HG03378 (cell line): ENCODE measurements around the gene PTPN13.

Source experiments
- ATAC-seq: cut with Tn5 transposase; IDR thresholded peaks from one replicate; pipeline ENCODE4 v1.9.1; 2021; ENCODE audit warnings: mild to moderate bottlenecking, moderate library complexity; ENCODE audit not compliant: unreplicated experiment

The PTPN13 gene

DNA sequence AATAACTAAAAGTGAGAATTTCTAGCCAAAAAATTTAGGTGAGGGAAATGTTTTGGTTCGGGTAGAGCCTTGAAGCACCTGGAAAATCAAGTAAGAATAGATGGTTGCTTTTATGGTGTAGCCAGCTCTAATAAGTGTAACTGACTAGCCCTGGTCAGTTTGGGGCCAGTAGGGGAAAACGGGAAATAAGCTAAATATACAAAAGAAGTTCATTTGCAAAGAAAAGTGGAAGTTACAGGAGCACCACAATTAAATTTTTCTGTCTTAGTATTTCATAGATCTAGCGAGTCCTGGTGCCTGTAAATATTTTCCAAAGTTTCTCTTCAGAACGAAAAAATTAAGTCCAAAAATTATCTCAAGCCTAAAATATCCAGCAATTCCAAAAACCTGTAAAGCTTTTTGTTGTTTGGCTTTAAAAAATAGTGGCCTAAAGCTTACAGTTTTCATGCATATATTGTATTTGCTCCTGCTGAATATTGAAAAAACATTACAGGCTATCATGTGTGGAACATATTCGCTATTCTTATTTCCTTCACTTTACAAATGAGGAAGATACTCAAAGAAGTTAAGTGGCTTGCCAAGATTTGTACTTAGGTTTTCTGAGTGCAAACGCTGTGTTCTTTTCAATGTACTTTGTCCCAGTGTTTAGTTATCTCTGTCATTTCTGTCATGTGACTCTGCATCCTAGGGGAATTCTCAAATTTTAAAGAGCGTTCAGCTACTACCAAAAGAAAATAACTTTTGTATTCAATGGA lies 7.3 kb upstream of the PTPN13 start:
- no peak for ATAC-seq

DNA sequence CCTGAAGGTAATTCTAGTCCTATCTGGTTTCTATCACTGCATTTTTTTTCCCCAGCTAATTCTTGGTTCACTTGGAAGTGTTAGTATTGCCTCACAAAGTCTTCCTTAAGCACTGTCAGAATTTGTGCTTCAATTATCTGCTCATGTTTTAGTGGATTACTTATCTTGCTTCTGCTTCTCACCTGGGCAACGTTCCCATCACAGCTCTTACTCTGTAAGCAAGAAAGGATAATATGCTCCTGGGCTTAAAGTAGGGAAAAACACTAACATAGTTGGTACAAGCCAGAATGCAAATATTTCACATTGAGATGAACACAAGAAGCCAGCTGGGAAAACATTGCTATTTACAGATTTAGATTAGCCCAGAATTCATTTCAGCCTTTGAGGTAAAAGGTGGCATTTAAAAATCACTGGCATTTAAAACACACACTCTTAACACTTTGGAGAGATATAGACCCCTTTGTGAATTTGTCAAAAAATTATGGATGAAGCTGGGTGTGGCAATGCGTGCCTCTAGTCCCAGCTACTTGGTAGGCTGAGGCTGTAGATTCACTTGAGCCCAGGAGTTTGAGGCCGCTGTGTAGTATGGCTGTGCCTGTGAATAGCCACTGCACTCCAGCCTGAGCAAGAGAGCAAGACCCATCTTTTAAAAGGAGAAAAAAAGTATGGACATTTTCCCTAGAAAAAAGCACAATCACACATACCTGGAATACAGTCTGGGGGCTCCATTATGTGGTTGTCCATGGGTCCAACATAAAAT lies 6.6 kb upstream of the PTPN13 start:
- ATAC-seq: no peak

DNA sequence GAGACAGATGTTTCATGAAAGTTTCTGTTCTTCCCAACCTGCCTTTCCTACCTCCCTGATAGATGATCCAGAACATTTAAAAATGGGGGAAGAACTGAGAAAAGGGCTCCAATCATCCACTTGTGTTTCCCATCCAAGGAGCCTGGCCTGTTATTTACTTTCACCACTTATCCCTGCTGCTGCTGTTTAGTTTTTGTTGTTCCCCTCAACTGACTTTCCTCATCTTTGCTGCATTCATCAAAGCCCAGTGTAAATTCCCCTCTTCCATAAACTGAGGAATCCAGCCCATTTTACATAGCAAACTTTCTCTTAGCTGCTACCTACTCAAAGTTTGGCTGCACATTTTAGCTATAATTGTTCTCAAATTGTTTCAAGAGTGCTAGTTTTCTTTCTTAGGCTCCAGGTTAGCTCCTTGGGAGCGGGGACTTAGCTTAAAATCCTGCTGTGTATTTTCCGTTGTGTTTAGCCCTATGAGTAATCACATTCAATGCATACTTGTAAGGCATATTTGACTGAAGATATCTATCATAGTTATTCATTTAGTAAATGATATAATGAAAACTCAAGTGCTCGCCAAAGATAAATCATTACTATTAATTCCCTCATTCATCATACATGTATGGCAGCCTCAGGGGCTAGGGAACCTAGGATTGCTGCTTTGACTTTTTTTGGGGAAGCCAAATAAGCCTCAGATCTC lies 1.4 kb upstream of the PTPN13 start:
- no peak for ATAC-seq

DNA sequence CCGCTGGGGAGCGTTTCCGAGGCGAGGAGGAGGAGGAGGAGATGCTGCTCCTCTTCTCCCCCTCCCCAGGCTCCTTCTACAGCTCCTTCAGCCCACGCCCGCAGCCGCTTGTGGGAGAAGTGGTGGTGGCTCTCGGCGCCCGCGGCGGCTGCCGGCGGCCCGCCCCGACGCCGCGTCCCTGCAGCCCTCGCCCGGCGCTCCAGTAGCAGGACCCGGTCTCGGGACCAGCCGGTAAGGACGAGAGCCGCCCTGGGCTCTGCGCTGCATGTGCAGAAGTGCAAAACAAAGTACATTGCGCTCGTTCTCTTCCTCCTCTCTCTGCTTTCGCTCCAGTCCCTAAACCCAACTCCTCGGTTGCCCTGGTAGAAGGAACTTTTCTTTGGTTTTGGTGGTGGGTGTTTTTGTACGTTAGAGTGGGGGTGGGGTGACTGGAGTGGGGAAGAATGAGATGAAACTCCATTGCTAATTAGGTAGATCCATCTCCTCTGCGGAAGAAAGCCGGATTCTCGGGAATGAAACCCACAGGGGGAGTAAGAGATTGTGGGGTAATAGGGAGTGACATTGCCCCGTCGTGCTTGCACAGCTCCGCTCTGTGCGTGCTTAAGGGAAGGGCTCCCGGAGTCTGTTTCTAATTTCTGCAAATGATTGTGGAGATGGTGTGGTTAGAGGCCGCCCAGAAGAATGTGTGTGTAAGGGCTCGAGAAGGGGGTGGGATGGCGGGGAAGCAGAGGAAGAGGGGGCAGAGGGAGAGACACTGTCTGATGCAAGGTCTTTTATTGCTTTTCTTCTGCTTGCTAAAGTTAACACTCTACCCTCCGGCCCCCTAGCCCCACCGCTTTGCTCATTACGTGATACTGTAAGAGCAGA lies 677 bp downstream of the PTPN13 start:
- ATAC-seq: peak; percentile 10

DNA sequence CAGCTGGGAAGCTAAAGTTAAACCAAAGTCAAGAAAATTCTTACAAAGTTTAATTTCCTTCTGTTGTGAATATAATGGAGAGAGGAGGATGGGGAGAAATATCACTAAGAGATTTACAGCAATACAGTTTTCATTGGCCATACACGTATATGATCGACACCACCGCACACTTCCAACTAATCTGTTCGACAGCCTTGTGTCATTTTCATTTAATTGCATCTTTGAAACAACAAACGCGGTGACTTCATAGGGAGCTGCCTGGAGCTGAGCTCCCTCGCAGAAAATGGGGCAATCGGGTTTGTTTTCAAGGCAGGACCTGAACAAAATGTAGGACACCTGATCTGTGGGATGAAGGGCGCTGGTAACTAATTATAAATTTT lies 1.3 kb downstream of the PTPN13 start:
- no peak for ATAC-seq

DNA sequence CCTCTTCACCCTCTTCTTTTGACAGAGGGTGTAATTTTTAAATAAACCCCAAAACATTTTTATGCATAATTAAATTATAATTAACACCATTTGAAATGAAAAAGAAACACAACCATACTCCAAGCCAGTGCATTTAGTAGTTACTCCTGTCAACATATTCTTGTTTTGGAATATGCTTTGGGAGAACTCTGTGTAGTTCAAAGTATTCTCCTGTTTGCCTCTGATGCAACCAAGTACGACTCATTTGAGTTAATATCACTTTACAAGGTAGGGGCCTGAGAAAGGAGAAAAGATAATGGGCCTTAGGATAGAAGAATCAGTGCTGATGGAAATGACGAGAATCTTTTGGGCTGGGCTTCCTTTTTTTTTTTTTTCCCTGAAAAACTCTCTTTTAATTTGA lies 2.7 kb downstream of the PTPN13 start:
- ATAC-seq: no peak

DNA sequence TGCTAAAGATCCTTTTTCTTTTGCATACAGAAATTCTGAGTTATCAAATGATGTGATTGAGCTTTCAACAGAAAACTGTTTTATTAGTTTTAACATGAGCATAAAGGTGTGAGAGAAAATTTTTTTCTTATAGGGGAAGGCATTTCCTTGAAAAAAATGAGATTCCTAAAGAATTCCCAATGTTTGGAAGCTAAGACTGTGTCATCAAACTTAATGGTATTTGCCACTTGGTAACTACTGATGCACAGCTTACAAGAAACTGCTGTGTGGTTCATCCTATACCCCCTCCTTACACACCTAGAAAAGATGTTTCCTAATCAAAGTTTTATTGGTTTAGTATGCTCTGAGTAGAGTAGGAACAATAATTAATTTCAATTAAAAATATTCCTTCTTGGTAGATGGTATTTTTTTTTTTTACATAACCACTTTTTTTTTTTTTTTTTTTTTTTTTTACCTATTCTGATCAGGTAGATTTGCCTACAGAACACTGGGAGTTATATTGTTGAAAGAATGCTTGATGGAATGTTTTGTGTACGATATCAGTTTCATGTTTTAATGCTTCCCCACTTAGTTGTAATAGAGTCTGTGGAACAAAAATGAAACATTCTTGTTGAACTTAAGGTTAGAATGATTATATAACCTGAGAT lies 6.0 kb downstream of the PTPN13 start:
- ATAC-seq: no peak

DNA sequence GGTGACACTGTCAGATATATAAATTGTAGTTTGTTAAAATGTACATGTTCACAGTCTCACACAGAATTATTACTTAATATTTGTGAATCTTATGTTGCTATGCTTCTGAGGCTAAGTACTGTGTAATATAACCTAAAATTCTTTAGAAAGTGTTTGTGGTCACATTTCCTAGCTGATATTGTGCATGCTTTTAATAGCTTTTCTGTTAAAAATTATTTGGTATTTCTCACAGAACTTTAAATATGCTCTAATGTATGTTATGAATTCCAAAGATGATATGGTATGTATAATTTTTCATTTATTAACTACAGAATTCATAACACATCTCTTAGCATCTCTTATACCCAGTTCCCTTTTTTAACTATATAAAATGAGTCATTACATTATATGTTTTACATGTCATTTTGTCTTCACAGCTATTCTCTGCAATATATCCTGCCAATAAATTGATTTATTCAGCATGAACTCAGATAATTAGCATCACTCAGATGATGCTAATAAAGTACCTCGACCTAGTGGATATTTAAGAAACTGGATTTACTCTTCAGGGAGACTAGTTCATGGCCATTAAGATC lies 9.3 kb downstream of the PTPN13 start:
- peak; percentile 49 for ATAC-seq

DNA sequence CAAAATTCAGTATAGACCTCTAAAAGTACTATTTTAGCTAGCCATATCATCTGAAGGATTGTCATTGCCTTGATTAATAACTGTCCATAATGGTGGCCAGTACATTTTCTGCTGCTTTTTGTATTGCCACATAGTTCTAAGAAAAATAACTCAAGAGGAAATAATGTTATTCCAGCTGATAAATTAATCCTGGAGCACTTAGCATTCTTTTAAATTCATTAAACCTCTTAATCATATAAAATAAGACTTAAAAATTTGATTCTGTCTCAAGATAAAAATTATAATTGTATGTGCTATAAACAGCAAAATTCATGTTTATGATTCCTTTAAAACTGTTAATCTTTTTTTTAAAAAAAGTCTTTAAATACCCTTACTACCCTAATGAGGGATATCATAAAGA lies 12.7 kb downstream of the PTPN13 start:
- no peak for ATAC-seq

DNA sequence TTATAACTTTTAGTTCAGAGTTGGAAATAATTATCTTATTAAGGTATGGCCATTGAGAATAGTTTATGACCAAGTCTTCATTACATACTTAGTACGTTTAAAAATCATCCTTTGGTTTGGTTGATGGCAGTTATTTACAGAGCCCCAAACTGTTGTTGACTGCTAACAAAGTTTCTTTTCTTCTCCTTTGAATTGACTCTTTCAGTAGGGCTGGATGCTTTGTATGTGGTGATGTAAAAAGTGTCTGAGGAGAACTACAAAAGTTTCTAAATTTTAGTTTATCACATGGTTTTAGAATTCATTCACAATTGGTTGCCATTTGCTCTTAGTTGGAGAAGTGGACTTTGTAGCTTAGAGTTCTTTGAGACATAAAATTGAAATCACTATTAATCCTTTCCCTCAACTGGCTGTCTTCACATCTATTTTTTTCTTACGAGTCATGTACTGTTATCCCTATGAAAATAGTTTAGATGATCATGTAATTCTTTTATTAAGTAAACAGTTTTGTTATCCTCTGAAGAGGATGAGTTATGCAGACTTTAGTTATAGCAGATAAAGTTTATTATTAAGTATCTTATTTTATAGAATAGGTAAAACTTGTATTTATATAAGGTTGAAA lies 14.8 kb downstream of the PTPN13 start:
- ATAC-seq: no peak

DNA sequence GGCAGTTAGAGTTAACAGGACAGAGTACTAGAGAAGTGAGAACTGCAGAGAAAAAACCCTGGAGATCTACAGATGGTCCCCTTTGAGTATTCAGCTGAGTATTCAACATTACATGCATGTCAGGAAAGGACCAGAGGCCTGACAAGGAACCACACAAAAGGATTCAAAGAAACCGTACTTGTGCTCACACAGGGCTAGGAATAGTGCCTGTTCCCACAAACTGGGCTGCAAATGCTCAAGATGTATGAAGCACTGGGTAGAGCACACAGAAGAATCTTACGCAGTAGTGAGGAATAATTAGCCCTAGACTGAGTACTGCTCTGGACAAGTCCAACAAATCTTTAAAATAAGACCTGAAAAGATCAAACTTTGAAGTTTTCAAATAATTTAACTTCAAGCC lies 17.6 kb downstream of the PTPN13 start:
- no peak for ATAC-seq

DNA sequence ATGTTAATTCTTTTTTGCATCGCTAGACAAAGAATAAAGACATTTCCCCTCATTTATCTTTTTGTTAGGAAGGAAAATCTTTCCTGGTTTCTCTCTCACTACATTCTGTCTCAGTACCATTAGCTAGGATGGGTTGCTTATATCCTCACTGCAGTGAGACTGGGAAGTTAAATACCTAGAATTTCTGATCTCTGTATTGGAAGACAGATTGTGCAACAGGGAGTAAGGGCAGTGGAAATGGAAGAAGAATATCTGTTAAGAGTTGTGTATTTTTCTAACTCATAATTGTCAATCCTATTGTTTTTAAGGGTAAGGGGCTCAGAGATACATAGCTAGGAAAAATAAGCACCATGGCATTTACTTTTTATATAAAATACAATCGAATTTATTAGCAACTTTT lies 19.6 kb downstream of the PTPN13 start:
- ATAC-seq: no peak

DNA sequence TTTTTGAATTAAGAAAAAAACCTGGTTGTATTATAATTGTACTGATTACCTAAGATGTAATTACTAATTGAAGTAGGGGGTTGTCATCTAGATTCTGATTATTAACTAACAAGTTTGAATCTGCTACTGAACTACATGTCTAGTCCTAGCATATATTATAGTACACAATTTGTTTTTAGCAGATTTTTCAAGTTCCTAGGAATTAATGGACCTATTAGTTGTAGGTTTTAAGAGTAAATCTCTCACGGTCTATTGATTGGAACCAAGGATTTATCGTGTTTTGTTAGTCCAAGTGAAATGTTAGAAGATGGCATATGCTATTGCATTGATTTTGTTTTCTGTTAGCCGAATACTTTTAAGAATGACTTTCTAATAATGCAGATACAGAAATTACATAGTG lies 20.8 kb downstream of the PTPN13 start:
- no peak for ATAC-seq

DNA sequence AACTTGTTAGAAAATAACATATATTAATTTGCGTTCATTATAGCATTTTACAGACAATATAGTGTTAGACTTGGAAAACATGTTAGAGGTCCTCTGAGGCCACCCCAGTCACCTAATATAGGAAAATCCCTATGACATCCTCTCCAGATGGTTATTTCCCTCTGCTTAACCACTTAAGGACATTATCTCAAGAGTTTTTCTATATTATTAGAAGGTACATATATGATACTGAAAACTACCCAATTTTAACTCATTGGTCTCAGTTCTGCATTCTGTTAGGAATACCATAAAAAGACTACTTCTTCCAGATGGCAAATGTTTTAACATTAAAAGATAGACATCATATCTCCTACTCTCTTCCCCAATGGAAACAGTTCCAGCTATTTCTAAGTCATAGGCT lies 21.4 kb downstream of the PTPN13 start:
- ATAC-seq: no peak

DNA sequence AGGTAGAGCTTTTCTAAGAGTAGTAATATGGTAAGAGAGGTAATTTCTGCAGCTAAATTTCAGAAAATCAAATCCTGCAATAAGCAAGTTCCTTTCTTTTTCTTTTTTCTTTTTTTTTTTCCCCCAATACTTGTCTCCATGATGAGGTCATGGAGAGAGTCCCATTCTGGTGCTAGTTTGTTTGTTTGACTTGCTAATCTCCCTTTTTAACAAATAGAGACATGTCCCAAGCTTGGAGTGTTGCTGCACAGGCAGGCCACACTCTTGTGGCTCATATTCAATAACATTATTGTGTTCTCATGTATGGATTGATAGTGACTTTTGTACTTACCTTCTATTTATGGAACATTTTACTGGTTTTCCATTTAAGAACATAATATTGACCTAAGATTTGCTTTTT lies 25.5 kb downstream of the PTPN13 start:
- ATAC-seq: no peak

DNA sequence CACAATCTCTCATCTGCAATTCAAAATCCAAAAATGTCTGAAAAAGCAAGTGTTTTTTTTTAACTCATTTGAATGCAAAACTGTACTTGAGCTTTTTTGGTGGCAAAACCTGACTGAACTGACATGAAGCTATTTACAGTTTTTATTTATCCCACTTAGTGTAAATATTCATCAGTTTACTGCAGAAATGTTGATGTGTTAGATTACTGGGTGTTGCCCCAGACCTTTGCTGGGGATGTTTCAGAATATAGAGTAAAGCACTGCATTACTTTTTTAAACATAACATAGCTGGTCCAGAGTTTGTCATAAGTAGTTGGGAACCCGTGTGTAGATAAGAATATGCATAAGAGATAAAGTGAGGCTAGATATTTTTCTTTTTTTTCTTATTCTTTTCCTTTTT lies 27.3 kb downstream of the PTPN13 start:
- ATAC-seq: no peak

DNA sequence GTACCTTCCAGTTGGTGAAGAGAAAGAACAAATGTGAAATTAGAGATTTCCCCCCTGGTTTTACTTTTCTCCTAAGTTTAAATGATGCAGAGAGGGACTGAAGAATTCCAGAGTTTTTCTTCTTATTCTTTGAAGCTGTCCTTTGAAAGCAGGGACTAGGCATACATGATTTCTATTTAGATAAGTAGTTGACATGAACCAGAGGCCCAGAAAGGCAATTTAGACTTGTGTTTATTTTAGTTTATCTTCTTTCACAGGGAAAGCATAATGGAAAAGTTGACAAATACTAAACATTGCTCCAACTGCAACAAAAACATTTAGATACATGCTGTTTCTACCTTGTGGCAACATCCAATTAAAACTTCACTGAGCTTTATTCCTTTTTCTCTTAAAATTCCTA lies 32.0 kb downstream of the PTPN13 start:
- no peak for ATAC-seq

DNA sequence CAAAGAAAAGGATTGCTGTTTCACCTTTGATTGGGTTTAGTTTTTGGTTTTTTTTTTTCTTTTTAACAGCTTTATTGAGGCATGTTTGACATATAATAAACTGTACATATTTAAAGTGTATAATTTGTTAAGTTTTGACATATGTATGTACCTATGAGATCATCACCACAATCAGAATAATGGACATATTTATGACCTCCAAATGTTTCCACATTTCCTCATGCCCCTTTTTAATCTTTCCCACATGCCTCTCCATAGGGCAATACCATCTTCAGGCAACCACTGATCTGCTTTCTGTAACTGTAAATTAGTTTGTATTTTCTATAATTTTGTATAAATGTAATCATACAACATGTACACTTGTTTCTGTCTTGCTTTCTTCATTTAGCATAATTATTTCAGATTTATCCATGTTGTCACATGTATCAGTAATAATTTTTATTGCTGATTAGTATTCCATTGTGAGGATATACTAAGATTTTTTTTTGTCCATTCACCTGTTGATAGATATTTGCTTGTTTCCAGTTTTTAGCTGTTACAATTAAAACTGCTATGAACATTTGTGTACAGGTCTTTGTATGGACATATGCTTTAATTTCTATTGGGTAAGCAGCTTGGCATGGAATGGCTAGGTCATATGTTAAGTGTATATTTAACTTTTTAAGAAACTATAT lies 33.5 kb downstream of the PTPN13 start:
- no peak for ATAC-seq

DNA sequence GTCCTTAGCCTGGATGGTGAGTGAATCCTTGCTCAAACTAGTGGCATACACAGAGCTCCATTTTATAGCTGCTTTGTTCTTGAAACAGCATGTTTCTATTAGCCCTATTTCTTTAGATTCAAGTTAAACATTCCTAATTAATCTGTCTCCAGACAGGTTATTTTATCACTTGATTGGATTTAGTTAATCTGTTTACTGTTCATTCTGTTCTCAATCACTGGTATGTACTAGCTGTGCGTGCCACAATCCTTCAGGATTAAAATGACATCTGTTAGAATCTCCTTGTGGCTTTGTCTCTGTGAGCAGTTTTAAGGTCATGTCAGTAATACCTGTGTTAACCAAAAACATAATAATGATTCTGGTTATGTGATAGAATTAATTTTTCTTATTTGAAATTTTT lies 36.5 kb downstream of the PTPN13 start:
- no peak for ATAC-seq
